SU-DHL-6 (cell line): ENCODE data around the gene SCGB2A2.

Source experiments
- CTCF ChIP-seq: fragments of 200-600 bp; sonication (generic); IDR thresholded peaks from one replicate; pipeline ENCODE4 v1.5.1; 2017; ENCODE audit warnings: antibody characterized with exemption, mild to moderate bottlenecking, low read length, moderate library complexity; ENCODE audit not compliant: insufficient read depth, poor library complexity, severe bottlenecking
- EZH2phosphoT487 ChIP-seq: fragments of 200-600 bp; sonication (generic), shearing (Covaris generic); conservative IDR thresholded peaks from 2 replicates; pipeline ENCODE4 v1.6.1; 2018; ENCODE audit warnings: mild to moderate bottlenecking, antibody characterized with exemption, low read length, moderate library complexity, mixed read lengths

DNA sequence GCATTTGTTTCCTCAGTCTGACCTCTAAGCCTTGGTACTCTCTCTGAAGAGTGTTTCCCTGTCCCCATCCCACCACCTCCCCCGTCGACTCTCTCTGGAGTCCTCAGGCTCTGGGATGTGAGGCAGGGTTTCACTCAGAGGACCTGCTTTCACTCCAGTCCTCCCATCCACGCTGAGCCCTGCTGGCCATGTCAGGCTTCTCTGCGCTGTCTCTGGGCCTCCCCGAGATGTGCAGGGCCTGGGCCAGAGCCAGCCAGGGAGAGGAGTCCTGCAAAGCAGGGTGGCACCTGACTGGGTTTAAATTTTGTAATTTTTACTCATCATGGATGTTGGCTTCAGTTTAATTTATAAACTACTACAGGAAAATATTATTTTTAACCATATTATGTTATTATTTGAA, 3.3 kb downstream of the SCGB2A2 start:
- TF ChIP-seq CTCF (no peak), EZH2phosphoT487 (no peak)
